ENCODE measurements around the gene FLII. TPM values are rescaled to one million over a fixed set of nuclear protein-coding genes. Genes with fewer than 3 reads are reported as not detected.

Gene FLII
- total RNA-seq, 1 donor from 2014 or later, result 248 TPM

GRCh38 chr17:18227635-18228034 lies 30.9 kb downstream of the FLII start:
- Mint-ChIP-seq H3K36me3 (no peaks in the 10 kb centered on the region), H3K4me1 (ENCODE audit: unreplicated experiment) (peaks cover 34% of the 10 kb centered on the region), H3K9me3 (no peaks in the 10 kb centered on the region), H3K4me3 (peak overlapping the region; percentile 65), H3K27me3 (no peaks in the 10 kb centered on the region), H3K27ac (no peak overlapping the region)
- no peak for DNase-seq (ENCODE audit: extremely low spot score, unreplicated experiment)
- TF ChIP-seq, protein P1, sequence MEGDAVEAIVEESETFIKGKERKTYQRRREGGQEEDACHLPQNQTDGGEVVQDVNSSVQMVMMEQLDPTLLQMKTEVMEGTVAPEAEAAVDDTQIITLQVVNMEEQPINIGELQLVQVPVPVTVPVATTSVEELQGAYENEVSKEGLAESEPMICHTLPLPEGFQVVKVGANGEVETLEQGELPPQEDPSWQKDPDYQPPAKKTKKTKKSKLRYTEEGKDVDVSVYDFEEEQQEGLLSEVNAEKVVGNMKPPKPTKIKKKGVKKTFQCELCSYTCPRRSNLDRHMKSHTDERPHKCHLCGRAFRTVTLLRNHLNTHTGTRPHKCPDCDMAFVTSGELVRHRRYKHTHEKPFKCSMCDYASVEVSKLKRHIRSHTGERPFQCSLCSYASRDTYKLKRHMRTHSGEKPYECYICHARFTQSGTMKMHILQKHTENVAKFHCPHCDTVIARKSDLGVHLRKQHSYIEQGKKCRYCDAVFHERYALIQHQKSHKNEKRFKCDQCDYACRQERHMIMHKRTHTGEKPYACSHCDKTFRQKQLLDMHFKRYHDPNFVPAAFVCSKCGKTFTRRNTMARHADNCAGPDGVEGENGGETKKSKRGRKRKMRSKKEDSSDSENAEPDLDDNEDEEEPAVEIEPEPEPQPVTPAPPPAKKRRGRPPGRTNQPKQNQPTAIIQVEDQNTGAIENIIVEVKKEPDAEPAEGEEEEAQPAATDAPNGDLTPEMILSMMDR (conservative IDR thresholded peaks at IDR 0.05), result no peak

- peaks cover 34% of the 10 kb centered on the region for H3K4me1 Mint-ChIP-seq (ENCODE audit: unreplicated experiment)
- no peaks in the 10 kb centered on the region for H3K36me3 Mint-ChIP-seq
These were observed 32.1 kb downstream of the FLII start for GRCh38 chr17:18226284-18226945.

DNA sequence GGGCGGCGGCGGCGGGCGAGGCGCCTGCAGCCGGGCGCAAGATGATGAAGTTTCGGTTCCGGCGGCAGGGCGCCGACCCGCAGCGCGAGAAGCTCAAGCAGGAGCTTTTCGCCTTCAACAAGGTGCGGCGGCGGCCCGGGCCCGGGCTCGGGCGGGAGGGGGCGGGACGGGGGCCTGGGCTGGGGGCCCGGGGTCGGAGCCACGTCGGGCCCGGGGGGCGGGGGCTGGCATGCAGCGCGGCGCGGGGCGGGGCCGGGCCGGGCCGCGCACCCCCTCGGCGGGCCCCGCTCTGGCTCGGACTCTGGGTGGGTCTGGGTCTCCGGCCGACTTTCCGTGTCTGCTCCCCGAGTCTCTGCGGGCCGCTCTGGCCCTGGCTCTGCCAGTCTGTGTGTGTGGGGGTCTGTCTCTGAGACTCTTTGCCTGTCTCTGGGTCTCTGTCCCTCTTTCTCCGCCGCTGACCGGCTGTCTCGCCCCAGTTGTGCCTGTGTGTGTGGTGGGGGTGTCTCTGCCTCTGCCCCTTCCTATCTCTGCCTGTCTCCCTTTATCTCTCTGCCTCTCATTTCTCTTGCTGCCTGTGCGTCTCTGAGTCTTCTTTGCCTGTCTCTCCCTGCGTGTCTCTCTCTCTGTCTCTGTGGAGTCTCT lies 32.8 kb downstream of the FLII start:
- Mint-ChIP-seq H3K4me1 (ENCODE audit: unreplicated experiment) (peaks cover 31% of the 10 kb centered on the region), H3K4me3 (peak overlapping the region; percentile 100), H3K27me3 (no peaks in the 10 kb centered on the region), H3K9me3 (no peaks in the 10 kb centered on the region), H3K36me3 (no peaks in the 10 kb centered on the region), H3K27ac (peak overlapping the region; percentile 89)
- TF ChIP-seq, protein P1 (conservative IDR thresholded peaks at IDR 0.05), result no peak
- no peak for DNase-seq (ENCODE audit: extremely low spot score, unreplicated experiment)

More at GRCh38 chr17:18226284-18226945, 32.1 kb downstream of the FLII start:
- Mint-ChIP-seq H3K27ac (peak overlapping the region; percentile 89), H3K9me3 (no peaks in the 10 kb centered on the region), H3K4me3 (peak overlapping the region; percentile 100), H3K27me3 (no peaks in the 10 kb centered on the region)
- TF ChIP-seq, protein P1 (conservative IDR thresholded peaks at IDR 0.05), result no peak
- no peak for DNase-seq (ENCODE audit: extremely low spot score, unreplicated experiment)

DNA sequence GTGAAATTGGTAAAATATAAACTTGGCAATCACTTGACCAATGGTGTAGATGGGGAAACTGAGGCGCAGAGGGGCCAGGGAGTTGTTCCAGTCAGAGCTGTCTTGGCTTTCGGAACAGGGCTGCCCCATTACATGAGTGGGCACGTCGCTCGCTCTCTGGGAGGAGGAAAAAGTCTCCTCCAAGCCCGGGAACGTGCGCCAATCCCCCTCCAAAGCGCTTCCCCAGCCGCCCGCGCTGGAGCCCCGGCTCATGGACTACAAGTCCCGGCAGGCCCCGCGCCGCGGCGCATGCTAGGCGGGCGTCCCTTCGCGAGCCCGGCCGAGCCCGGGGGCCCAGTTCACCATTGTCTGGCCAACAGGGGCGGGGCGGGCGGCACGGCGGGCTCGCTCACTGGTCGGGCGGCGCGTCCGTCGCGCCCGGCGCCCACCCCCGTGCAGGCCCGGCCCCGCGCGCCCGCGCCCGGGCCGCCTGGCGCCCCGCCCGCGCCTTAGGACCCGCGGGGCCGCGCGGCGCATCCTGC lies 33.4 kb downstream of the FLII start, which contains the start of gene LLGL1:
TSS of gene LLGL1 (plus strand) at position 515 of the 521 bp plus-strand sequence. CDS start 48 bp downstream, outside the sequence.
- Mint-ChIP-seq H3K9me3 (no peaks in the 10 kb centered on the region), H3K27me3 (no peaks in the 10 kb centered on the region), H3K27ac (peak within 1 kb of the TSS; percentile 89), H3K4me3 (peak within 1 kb of the TSS; percentile 100), H3K36me3 (no peaks in the 10 kb centered on the region), H3K4me1 (ENCODE audit: unreplicated experiment) (peaks cover 31% of the 10 kb centered on the region)
- TF ChIP-seq, protein P1 (conservative IDR thresholded peaks at IDR 0.05), result no peak
- DNase-seq (ENCODE audit: extremely low spot score, unreplicated experiment), result peak; percentile 99

DNA sequence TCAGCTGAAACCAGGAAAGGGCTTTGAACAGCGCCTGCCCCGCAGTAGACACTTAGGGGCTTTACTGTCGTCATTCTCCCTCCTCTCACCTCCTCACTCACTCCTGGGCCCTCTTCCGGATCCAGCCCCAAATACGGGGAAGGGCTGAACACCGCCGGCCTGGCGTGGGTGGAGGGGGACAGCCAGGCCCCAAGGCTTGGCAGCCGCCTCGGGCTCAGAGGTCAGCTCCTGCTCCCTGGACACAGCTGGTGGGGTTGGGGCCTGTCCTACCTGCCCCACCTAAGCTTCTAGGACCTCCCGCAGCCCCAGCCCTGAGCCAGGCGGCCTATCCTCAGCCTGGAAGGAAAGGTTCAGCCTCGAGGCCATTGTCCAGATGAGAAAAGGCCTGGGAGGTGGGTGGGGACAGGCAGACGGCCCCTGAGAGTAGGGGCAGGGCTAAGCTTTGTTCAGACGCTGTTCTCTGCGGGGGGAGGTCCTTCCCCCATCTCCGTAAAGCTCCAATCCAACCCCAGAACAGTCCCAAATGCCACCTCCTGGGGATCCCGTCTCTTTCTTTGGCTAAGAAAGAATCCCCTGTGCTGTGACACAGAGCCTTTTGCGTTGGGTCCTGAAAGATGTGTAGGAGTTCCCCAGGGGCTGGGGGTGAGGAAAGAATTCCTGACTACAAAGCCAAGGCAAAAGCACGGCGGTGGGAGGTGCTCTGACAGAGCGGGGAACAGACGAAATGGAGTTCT lies 34.0 kb downstream of the FLII start:
- H3K27ac Mint-ChIP-seq, result peak overlapping the region; percentile 88
- H3K36me3 Mint-ChIP-seq, result no peaks in the 10 kb centered on the region
- peak overlapping the region; percentile 92 for H3K4me3 Mint-ChIP-seq
- no peaks in the 10 kb centered on the region for H3K27me3 Mint-ChIP-seq
- TF ChIP-seq, protein P1 (conservative IDR thresholded peaks at IDR 0.05), result no peak
- no peak for DNase-seq (ENCODE audit: extremely low spot score, unreplicated experiment)
- H3K9me3 Mint-ChIP-seq, result no peaks in the 10 kb centered on the region
- peaks cover 31% of the 10 kb centered on the region for H3K4me1 Mint-ChIP-seq (ENCODE audit: unreplicated experiment)

Measured in type B pancreatic cell (in vitro differentiated cells).